GM18520 (cell line): ENCODE results near the gene CCNF.

Experiments
- ATAC-seq: cut with Tn5 transposase; IDR thresholded peaks from one replicate; pipeline ENCODE4 v1.9.1; 2021; ENCODE audit not compliant: unreplicated experiment

CCNF gene

GRCh38 chr16:2456551-2457153, 27.4 kb downstream of the CCNF start:
- no peak for ATAC-seq

- ATAC-seq, result no peak
Measured at GRCh38 chr16:2457267-2457666, 28.0 kb downstream of the CCNF start.

- ATAC-seq, result no peak
Measured at GRCh38 chr16:2457946-2458345, 28.7 kb downstream of the CCNF start.

- no peak for ATAC-seq
Measured at GRCh38 chr16:2458887-2459646, 29.8 kb downstream of the CCNF start.

- ATAC-seq, result peak; percentile 72
Measured at GRCh38 chr16:2459647-2460390, 30.6 kb downstream of the CCNF start, which contains the start of gene TEDC2. Gene TEDC2, plus strand, starts transcription at chr16:2460109. Its CDS starts 36 bp downstream, at chr16:2460145.

GRCh38 chr16:2460391-2460713, 31.1 kb downstream of the CCNF start:
- ATAC-seq, result peak; percentile 8

GRCh38 chr16:2460916-2461315, 31.7 kb downstream of the CCNF start:
- ATAC-seq, result no peak

GRCh38 chr16:2462031-2462866, 33.0 kb downstream of the CCNF start:
- no peak for ATAC-seq

GRCh38 chr16:2464333-2464732, 35.1 kb downstream of the CCNF start:
- no peak for ATAC-seq

- no peak for ATAC-seq
Measured at GRCh38 chr16:2465653-2466415, 36.6 kb downstream of the CCNF start.

- ATAC-seq, result no peak
Measured at GRCh38 chr16:2466667-2467527, 37.6 kb downstream of the CCNF start.

- ATAC-seq, result no peak
Measured at GRCh38 chr16:2467528-2468232, 38.4 kb downstream of the CCNF start.

GRCh38 chr16:2468233-2468724, 39.0 kb downstream of the CCNF start:
- ATAC-seq, result no peak

- ATAC-seq, result no peak
Measured at GRCh38 chr16:2468725-2469398, 39.6 kb downstream of the CCNF start.

GRCh38 chr16:2469399-2470233, 40.4 kb downstream of the CCNF start:
- no peak for ATAC-seq

- ATAC-seq, result no peak
Measured at GRCh38 chr16:2470234-2470601, 41.0 kb downstream of the CCNF start.

GRCh38 chr16:2470603-2471015, 41.4 kb downstream of the CCNF start:
- no peak for ATAC-seq
